Colon (tissue), 2 donors: ENCODE measurements around the gene ACAA2.

ENCODE experiments used
- FAIRE-seq: peaks from 2 replicates; lab custom pipeline; 2012; peaks lifted over from hg19 to GRCh38; lab: Jason Lieb, UNC
- donor health status: control.
- donor health status: control.

ACAA2 gene

GRCh38 chr18:49813319-49814146 lies at the start of gene ACAA2:
TSS of gene ACAA2 (minus strand) at chr18:49813533. CDS start at chr18:49813484, 49 bp downstream.
- FAIRE-seq = no peak

GRCh38 chr18:49862656-49863385 lies 49.5 kb upstream of the ACAA2 start:
- FAIRE-seq = no peak

- no peak for FAIRE-seq
Measured at GRCh38 chr18:49861659-49862058, 48.3 kb upstream of the ACAA2 start.

- no peak for FAIRE-seq
Measured at GRCh38 chr18:49859725-49860124, 46.4 kb upstream of the ACAA2 start.

- no peak for FAIRE-seq
Measured at GRCh38 chr18:49859021-49859359, 45.7 kb upstream of the ACAA2 start.

GRCh38 chr18:49858309-49859020 lies 45.1 kb upstream of the ACAA2 start:
- no peak for FAIRE-seq

GRCh38 chr18:49857708-49858107 lies 44.4 kb upstream of the ACAA2 start:
- FAIRE-seq = no peak

- no peak for FAIRE-seq
Measured at GRCh38 chr18:49856496-49856895, 43.2 kb upstream of the ACAA2 start.

- FAIRE-seq = no peak
Measured at GRCh38 chr18:49855711-49856415, 42.5 kb upstream of the ACAA2 start.

GRCh38 chr18:49854681-49855080 lies 41.3 kb upstream of the ACAA2 start:
- FAIRE-seq = no peak

GRCh38 chr18:49853436-49853835 lies 40.1 kb upstream of the ACAA2 start:
- no peak for FAIRE-seq

- no peak for FAIRE-seq
Measured at GRCh38 chr18:49853011-49853410, 39.7 kb upstream of the ACAA2 start.

GRCh38 chr18:49851624-49852023 lies 38.3 kb upstream of the ACAA2 start:
- no peak for FAIRE-seq

- FAIRE-seq = no peak
Measured at GRCh38 chr18:49850636-49851035, 37.3 kb upstream of the ACAA2 start.

GRCh38 chr18:49849331-49850217 lies 36.2 kb upstream of the ACAA2 start:
- no peak for FAIRE-seq

GRCh38 chr18:49848115-49848514 lies 34.8 kb upstream of the ACAA2 start:
- FAIRE-seq = no peak

- FAIRE-seq = no peak
Measured at GRCh38 chr18:49847524-49847923, 34.2 kb upstream of the ACAA2 start.

GRCh38 chr18:49846718-49847470 lies 33.6 kb upstream of the ACAA2 start:
- no peak for FAIRE-seq

- FAIRE-seq = no peak
Measured at GRCh38 chr18:49846361-49846662, 33.0 kb upstream of the ACAA2 start.

GRCh38 chr18:49845629-49846360 lies 32.5 kb upstream of the ACAA2 start:
- FAIRE-seq = no peak
